ENCODE measurements around the gene PEMT. TPM values are rescaled to one million over a fixed set of nuclear protein-coding genes. Genes with fewer than 3 reads are reported as not detected.

PEMT gene
- total RNA-seq, 2 experiments from 2014 or later, result 51.7 to 53.2 TPM

- no peak for ATAC-seq
- no peak overlapping the region for H3K27ac Mint-ChIP-seq
- no peak overlapping the region for H3K4me3 Mint-ChIP-seq
- no peaks in the 10 kb centered on the region for H3K27me3 Mint-ChIP-seq
- POLR2A ChIA-PET, result interaction anchor here (0.6 to 0.9 kb wide), 3 partner anchors 9 to 64 kb away, joined by 3 read pairs; no protein-coding TSS in a partner anchor
- no peaks in the 10 kb centered on the region for H3K4me1 Mint-ChIP-seq (ENCODE audit: low read depth)
- intact Hi-C loops (cut with micrococcal nuclease), result no loop called here
- CTCF ChIA-PET, result no interaction called here
- no peaks in the 10 kb centered on the region for H3K36me3 Mint-ChIP-seq (ENCODE audit: low read depth)
- no peaks in the 10 kb centered on the region for H3K9me3 Mint-ChIP-seq
- no peak for DNase-seq
- TF ChIP-seq CTCF (IDR thresholded peaks at IDR 0.05), result no peak
These were observed 30.5 kb downstream of the PEMT start for GRCh38 chr17:17560975-17561374.

- DNase-seq, result no peak
- no peak for TF ChIP-seq CTCF (IDR thresholded peaks at IDR 0.05)
- Mint-ChIP-seq H3K4me3 (no peak overlapping the region), H3K27ac (no peak overlapping the region), H3K27me3 (no peaks in the 10 kb centered on the region), H3K4me1 (ENCODE audit: low read depth) (no peaks in the 10 kb centered on the region), H3K9me3 (no peaks in the 10 kb centered on the region), H3K36me3 (ENCODE audit: low read depth) (no peaks in the 10 kb centered on the region)
- intact Hi-C loops (cut with micrococcal nuclease), result no loop called here
- POLR2A ChIA-PET, result interaction anchor here (0.9 kb wide), 1 partner anchor 47 kb away, joined by 3 read pairs; no protein-coding TSS in a partner anchor
- ATAC-seq, result no peak
- CTCF ChIA-PET, result no interaction called here
These were observed 31.3 kb downstream of the PEMT start for GRCh38 chr17:17560167-17560566.

- Mint-ChIP-seq H3K4me1 (ENCODE audit: low read depth) (no peaks in the 10 kb centered on the region), H3K27me3 (no peaks in the 10 kb centered on the region), H3K27ac (no peak overlapping the region), H3K4me3 (no peak overlapping the region), H3K36me3 (ENCODE audit: low read depth) (no peaks in the 10 kb centered on the region), H3K9me3 (no peaks in the 10 kb centered on the region)
- CTCF ChIA-PET, result no interaction called here
- intact Hi-C loops (cut with micrococcal nuclease), result no loop called here
- TF ChIP-seq CTCF (IDR thresholded peaks at IDR 0.05), result no peak
- POLR2A ChIA-PET, result no interaction called here
- DNase-seq, result no peak
- ATAC-seq, result no peak
These were observed 32.3 kb downstream of the PEMT start for GRCh38 chr17:17559164-17559563.

- intact Hi-C loops (cut with micrococcal nuclease), result no loop called here
- Mint-ChIP-seq H3K36me3 (ENCODE audit: low read depth) (no peaks in the 10 kb centered on the region), H3K27ac (no peak overlapping the region), H3K27me3 (no peaks in the 10 kb centered on the region), H3K4me1 (ENCODE audit: low read depth) (no peaks in the 10 kb centered on the region), H3K4me3 (no peak overlapping the region), H3K9me3 (no peaks in the 10 kb centered on the region)
- ATAC-seq (no peak), DNase-seq (no peak)
- POLR2A ChIA-PET, result no interaction called here
- CTCF ChIA-PET, result no interaction called here
- no peak for TF ChIP-seq CTCF (IDR thresholded peaks at IDR 0.05)
These were observed 33.1 kb downstream of the PEMT start for GRCh38 chr17:17558431-17558830.

- intact Hi-C loops (cut with micrococcal nuclease), result no loop called here
- H3K36me3 Mint-ChIP-seq (ENCODE audit: low read depth), result no peaks in the 10 kb centered on the region
- no peak overlapping the region for H3K27ac Mint-ChIP-seq
- CTCF ChIA-PET, result interaction anchor here (0.9 kb wide), 1 partner anchor 12 kb away, joined by 4 read pairs; no protein-coding TSS in a partner anchor
- no peaks in the 10 kb centered on the region for H3K4me1 Mint-ChIP-seq (ENCODE audit: low read depth)
- H3K9me3 Mint-ChIP-seq, result no peaks in the 10 kb centered on the region
- H3K4me3 Mint-ChIP-seq, result no peak overlapping the region
- TF ChIP-seq CTCF (IDR thresholded peaks at IDR 0.05), result no peak
- POLR2A ChIA-PET, result no interaction called here
- no peak for DNase-seq
- ATAC-seq, result no peak
- H3K27me3 Mint-ChIP-seq, result no peaks in the 10 kb centered on the region
These were observed 33.7 kb downstream of the PEMT start for GRCh38 chr17:17557796-17558195.
